ENCODE measurements around the gene HSD17B14. TPM values are rescaled to one million over a fixed set of nuclear protein-coding genes. Genes with fewer than 3 reads are reported as not detected.

Gene HSD17B14
- total RNA-seq, 6 experiments from 2014 or later = 3.5 to 78.0 (median 15.7) TPM

Small RNA genes lying within 50 kb of the gene (small RNA-seq; reads per million reads assigned to genes)
- 0 reads per million in 2 experiments for gene RNU6-317P

Other genes starting within 250 kb of the HSD17B14 start
- not detected for gene SPACA4, start 229.7 kb downstream of the HSD17B14 start, total RNA-seq
- gene FAM83E, start 221.4 kb downstream of the HSD17B14 start, total RNA-seq = under 1 TPM in 2 of 6 experiments, not detected in 4; 0.22 to 0.37 TPM
- gene RPL18, start 217.3 kb downstream of the HSD17B14 start, total RNA-seq = 100 to 1,000 TPM; 355 to 867 (median 385) TPM
- gene SPHK2, start 217.0 kb downstream of the HSD17B14 start, total RNA-seq = 10 to 100 TPM; 11.4 to 30.1 (median 17.2) TPM
- 10 to 100 TPM in 2 of 6 experiments, 1 to 10 TPM in 4; 1.8 to 11.6 (median 3.3) TPM for gene DBP, start 199.1 kb downstream of the HSD17B14 start, total RNA-seq
- 1 to 10 TPM in 2 of 6 experiments, under 1 TPM in 4; 0.25 to 2.0 (median 0.54) TPM for gene CA11, start 190.3 kb downstream of the HSD17B14 start, total RNA-seq
- gene NTN5, start 163.5 kb downstream of the HSD17B14 start, total RNA-seq = under 1 TPM in 2 of 6 experiments, not detected in 4; 0.11 to 0.32 TPM
- gene FUT2, start 140.5 kb downstream of the HSD17B14 start, total RNA-seq = 1 to 10 TPM in 1 of 6 experiments, not detected in 5; 2.6 TPM
- under 1 TPM in 5 of 6 experiments, not detected in 1; 0.22 to 0.37 (median 0.24) TPM for gene MAMSTR, start 116.8 kb downstream of the HSD17B14 start, total RNA-seq
- 1 to 10 TPM; 2.7 to 6.7 (median 4.9) TPM for gene RASIP1, start 95.9 kb downstream of the HSD17B14 start, total RNA-seq
- under 1 TPM in 5 of 6 experiments, not detected in 1; 0.10 to 0.35 (median 0.13) TPM for gene IZUMO1, start 89.6 kb downstream of the HSD17B14 start, total RNA-seq
- gene FUT1, start 83.8 kb downstream of the HSD17B14 start, total RNA-seq = 1 to 10 TPM in 3 of 6 experiments, under 1 TPM in 3; 0.22 to 1.9 (median 0.93) TPM
- gene FGF21, start 81.0 kb downstream of the HSD17B14 start, total RNA-seq = 10 to 100 TPM in 4 of 6 experiments, 1 to 10 TPM in 1, not detected in 1; 5.1 to 55.3 (median 32.7) TPM
- 10 to 100 TPM in 4 of 6 experiments, 1 to 10 TPM in 2; 8.9 to 48.3 (median 12.5) TPM for gene BCAT2, start 25.5 kb downstream of the HSD17B14 start, total RNA-seq
- 10 to 100 TPM in 4 of 6 experiments, 1 to 10 TPM in 2; 5.7 to 25.6 (median 12.0) TPM for gene PLEKHA4, start 32.1 kb upstream of the HSD17B14 start, total RNA-seq
- gene PPP1R15A, start 35.9 kb upstream of the HSD17B14 start, total RNA-seq = 10 to 100 TPM in 4 of 6 experiments, 1 to 10 TPM in 2; 4.5 to 25.6 (median 12.2) TPM
- not detected for gene TULP2, start 62.3 kb upstream of the HSD17B14 start, total RNA-seq
- gene NUCB1, start 63.8 kb upstream of the HSD17B14 start, total RNA-seq = 100 to 1,000 TPM; 306 to 376 (median 349) TPM
- gene DHDH, start 97.2 kb upstream of the HSD17B14 start, total RNA-seq = under 1 TPM in 1 of 6 experiments, not detected in 5; 0.29 TPM
- 10 to 100 TPM; 15.9 to 54.1 (median 30.8) TPM for gene BAX, start 118.4 kb upstream of the HSD17B14 start, total RNA-seq
- over 10,000 TPM in 3 of 6 experiments, 1,000 to 10,000 TPM in 3; 5,005 to 19,229 (median 10,447) TPM for gene FTL, start 128.8 kb upstream of the HSD17B14 start, total RNA-seq
- 10 to 100 TPM in 2 of 6 experiments, 1 to 10 TPM in 4; 4.7 to 12.5 (median 8.9) TPM for gene GYS1, start 156.8 kb upstream of the HSD17B14 start, total RNA-seq
- 10 to 100 TPM; 22.8 to 66.7 (median 32.3) TPM for gene RUVBL2, start 157.4 kb upstream of the HSD17B14 start, total RNA-seq
- gene LHB, start 180.6 kb upstream of the HSD17B14 start, total RNA-seq = not detected
- not detected for gene CGB3, start 187.8 kb upstream of the HSD17B14 start, total RNA-seq
- gene CGB2, start 195.4 kb upstream of the HSD17B14 start, total RNA-seq = not detected
- not detected for gene CGB1, start 200.4 kb upstream of the HSD17B14 start, total RNA-seq
- gene CGB5, start 207.4 kb upstream of the HSD17B14 start, total RNA-seq = not detected
- not detected for gene CGB8, start 212.6 kb upstream of the HSD17B14 start, total RNA-seq
- gene CGB7, start 221.3 kb upstream of the HSD17B14 start, total RNA-seq = not detected
- gene NTF4, start 228.3 kb upstream of the HSD17B14 start, total RNA-seq = not detected
- gene KCNA7, start 236.2 kb upstream of the HSD17B14 start, total RNA-seq = not detected
- gene SNRNP70, start 249.0 kb upstream of the HSD17B14 start, total RNA-seq = 100 to 1,000 TPM in 5 of 6 experiments, 10 to 100 TPM in 1; 80.8 to 187 (median 123) TPM

Data from right lobe of liver (tissue), 5 donors.